ENCODE results near the gene BTBD16. TPM values are rescaled to one million over a fixed set of nuclear protein-coding genes. Genes with fewer than 3 reads are reported as not detected.

BTBD16 gene
- total and polyA plus RNA-seq, 10 of the 15 experiments (the other 5 are each of a cell fraction or from before 2014, with no cell fraction given), result 0.11 TPM; not detected in 9

DNA sequence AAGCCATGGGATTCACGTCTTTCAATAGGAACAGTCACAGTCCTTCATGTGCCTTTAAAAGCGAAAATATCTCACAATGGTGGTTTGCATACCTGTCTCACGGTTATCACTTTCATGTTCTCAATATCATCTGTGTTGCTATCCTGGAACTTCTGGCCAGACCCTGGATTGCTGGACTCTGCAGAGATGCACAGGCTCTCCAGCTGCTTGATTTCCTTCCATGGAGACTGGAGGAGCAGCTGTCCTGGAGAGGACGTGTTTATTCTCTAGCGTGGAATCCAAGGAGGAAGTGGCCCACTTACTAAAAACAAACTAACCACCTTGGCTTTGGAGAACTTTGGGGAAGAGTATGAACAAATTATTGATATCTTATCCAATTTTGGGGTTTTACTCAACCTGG is 16.5 kb downstream of the BTBD16 start (continued):
- no peak for TF ChIP-seq POLR2AphosphoS5 (IDR thresholded peaks at IDR 0.05; ENCODE audit: low read length)
- TF ChIP-seq, protein P1, sequence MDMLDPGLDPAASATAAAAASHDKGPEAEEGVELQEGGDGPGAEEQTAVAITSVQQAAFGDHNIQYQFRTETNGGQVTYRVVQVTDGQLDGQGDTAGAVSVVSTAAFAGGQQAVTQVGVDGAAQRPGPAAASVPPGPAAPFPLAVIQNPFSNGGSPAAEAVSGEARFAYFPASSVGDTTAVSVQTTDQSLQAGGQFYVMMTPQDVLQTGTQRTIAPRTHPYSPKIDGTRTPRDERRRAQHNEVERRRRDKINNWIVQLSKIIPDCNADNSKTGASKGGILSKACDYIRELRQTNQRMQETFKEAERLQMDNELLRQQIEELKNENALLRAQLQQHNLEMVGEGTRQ (IDR thresholded peaks at IDR 0.05; ENCODE audit: borderline replicate concordance, low read depth, low read length), result no peak
- TF ChIP-seq EZH2 (IDR thresholded peaks at IDR 0.05; ENCODE audit: borderline replicate concordance, control insufficient read depth, low read depth, low read length), result no peak
- no peak for TF ChIP-seq DPF2 (IDR thresholded peaks at IDR 0.05)

DNA sequence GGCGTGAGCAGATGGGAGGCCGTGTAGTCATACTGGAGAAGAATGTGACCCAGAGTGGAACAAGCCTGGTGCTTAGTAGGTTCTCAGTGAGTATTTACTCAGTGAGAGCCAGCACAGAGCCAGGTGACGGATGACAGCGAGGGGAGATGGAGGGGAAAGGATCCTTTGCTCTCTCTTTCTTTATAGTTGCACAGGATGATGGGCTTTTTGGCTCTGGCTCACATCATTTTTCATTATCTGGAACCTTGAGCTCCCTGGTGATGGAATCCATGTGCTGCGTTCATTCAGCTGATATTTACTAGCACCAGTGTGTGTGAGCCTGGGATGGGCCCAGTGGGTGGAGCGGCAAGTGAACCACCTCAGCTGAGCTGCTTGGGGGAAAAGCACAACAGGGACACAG is 17.2 kb downstream of the BTBD16 start:
- TF ChIP-seq, protein P2, sequence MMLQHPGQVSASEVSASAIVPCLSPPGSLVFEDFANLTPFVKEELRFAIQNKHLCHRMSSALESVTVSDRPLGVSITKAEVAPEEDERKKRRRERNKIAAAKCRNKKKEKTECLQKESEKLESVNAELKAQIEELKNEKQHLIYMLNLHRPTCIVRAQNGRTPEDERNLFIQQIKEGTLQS (IDR thresholded peaks at IDR 0.05; ENCODE audit: borderline replicate concordance, extremely low read depth, low read depth, low read length), result no peak
- TF ChIP-seq SPI1 (IDR thresholded peaks at IDR 0.05; ENCODE audit: borderline replicate concordance, insufficient read depth, low read depth, low read length), result no peak
- TF ChIP-seq, protein P3, sequence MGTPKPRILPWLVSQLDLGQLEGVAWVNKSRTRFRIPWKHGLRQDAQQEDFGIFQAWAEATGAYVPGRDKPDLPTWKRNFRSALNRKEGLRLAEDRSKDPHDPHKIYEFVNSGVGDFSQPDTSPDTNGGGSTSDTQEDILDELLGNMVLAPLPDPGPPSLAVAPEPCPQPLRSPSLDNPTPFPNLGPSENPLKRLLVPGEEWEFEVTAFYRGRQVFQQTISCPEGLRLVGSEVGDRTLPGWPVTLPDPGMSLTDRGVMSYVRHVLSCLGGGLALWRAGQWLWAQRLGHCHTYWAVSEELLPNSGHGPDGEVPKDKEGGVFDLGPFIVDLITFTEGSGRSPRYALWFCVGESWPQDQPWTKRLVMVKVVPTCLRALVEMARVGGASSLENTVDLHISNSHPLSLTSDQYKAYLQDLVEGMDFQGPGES (IDR thresholded peaks at IDR 0.05), result no peak
- TF ChIP-seq ASH2L (IDR thresholded peaks at IDR 0.05; ENCODE audit: borderline replicate concordance, low read depth), result no peak
- TF ChIP-seq ZNF274 (IDR thresholded peaks at IDR 0.05; ENCODE audit: insufficient read depth, insufficient read length), result no peak
- no peak for TF ChIP-seq EZH2 (IDR thresholded peaks at IDR 0.05; ENCODE audit: borderline replicate concordance, control insufficient read depth, low read depth, low read length)
- TF ChIP-seq ESRRA (IDR thresholded peaks at IDR 0.05; ENCODE audit: low read length), result no peak
- Histone ChIP-seq H2AFZ (ENCODE audit: control insufficient read depth, low read depth, low read length) (no peak overlapping the region), H3K36me3 (ENCODE audit: control insufficient read depth in 2 of 2, insufficient read depth in 2 of 2, low read length in 1 of 2) (no peaks in the 10 kb centered on the region), H3K4me2 (ENCODE audit: control insufficient read depth, insufficient read depth) (no peak overlapping the region), H4K20me1 (ENCODE audit: control insufficient read depth, insufficient read depth) (no peaks in the 10 kb centered on the region), H3K9ac (ENCODE audit: control insufficient read depth, insufficient read depth, low read length) (no peak overlapping the region), H3K27me3 (replicated peaks in 1 of 2; ENCODE audit: control insufficient read depth in 2 of 2, insufficient read depth in 2 of 2, low read length in 1 of 2) (peaks cover 0 to 7% of the 10 kb centered on the region in 2 experiments; a peak in 2 of 4 replicates), H3K9me3 (replicated peaks; ENCODE audit: control insufficient read depth, insufficient read depth, low read length) (no peaks in the 10 kb centered on the region), H3K27ac (ENCODE audit: control insufficient read depth, insufficient read depth) (no peak overlapping the region), H3K79me2 (ENCODE audit: control insufficient read depth, insufficient read depth, low read length) (no peaks in the 10 kb centered on the region), H3K4me3 (no peak overlapping the region), H3K4me1 (ENCODE audit: control insufficient read depth, insufficient read depth, low read length) (no peaks in the 10 kb centered on the region; the same call in 1 of the 2 replicates)
- CTCF ChIA-PET, result interaction anchor here (0.7 to 1.2 kb wide), 2 partner anchors 11 to 147 kb away, joined by 3 read pairs; no protein-coding TSS in a partner anchor
- SMC1A ChIA-PET (ENCODE audit: uncharacterized antibody, unreplicated experiment), result no interaction called here
- 35% methylated on average over 6 of the region's 6 CpGs for WGBS (ENCODE audit: insufficient coverage, insufficient replicate concordance, low lambda C conversion rate, missing lambda C conversion rate)
- intact Hi-C loops (cut with micrococcal nuclease; ENCODE audit: unreplicated experiment), result no loop called here
- DNase-seq (ENCODE audit: low read depth, low spot score), result no peak
- RAD21 ChIA-PET (ENCODE audit: unreplicated experiment), result no interaction called here
- ATAC-seq, result no peak
- FAIRE-seq, result no peak
- POLR2A ChIA-PET, result no interaction called here
- BruUV-seq (replicated peaks), result no TSS peak
- in situ Hi-C loops (cut with MboI), result no loop called here
